ELF-1 (cell line): ENCODE results near the gene NAIF1.
A peak's percentile ranks its signal among the peaks of the same experiment; 100 is the strongest.
"Not testable (repeated sequence)": the region's sequence is repeated elsewhere in the genome, so short reads cannot be mapped to it uniquely, and the experiment has no call there.

Source experiments
- DNase-seq: peaks from one replicate; pipeline ENCODE4 v3.0.0-alpha.2; 2016; ENCODE audit warnings: low read depth, low spot score

The NAIF1 gene

GRCh38 chr9:128033609-128034008 lies 33.5 kb downstream of the NAIF1 start:
- DNase-seq: no peak

GRCh38 chr9:128027705-128028104 lies 39.4 kb downstream of the NAIF1 start:
- DNase-seq: no peak

GRCh38 chr9:128026773-128027541 lies 40.2 kb downstream of the NAIF1 start:
- DNase-seq: peak; percentile 40

GRCh38 chr9:128026255-128026772 lies 40.8 kb downstream of the NAIF1 start:
- DNase-seq: no peak

- no peak for DNase-seq
Observed at GRCh38 chr9:128025736-128026135, 41.4 kb downstream of the NAIF1 start.

- DNase-seq: no peak
Observed at GRCh38 chr9:128024761-128025308, 42.3 kb downstream of the NAIF1 start.

- DNase-seq: not testable (repeated sequence)
Observed at GRCh38 chr9:128023671-128024070, 43.4 kb downstream of the NAIF1 start.

- DNase-seq: no peak
Observed at GRCh38 chr9:128022886-128023285, 44.2 kb downstream of the NAIF1 start.

GRCh38 chr9:128021098-128021497 lies 46.0 kb downstream of the NAIF1 start:
- no peak for DNase-seq

- DNase-seq: peak; percentile 83
Observed at GRCh38 chr9:128020692-128021091, 46.4 kb downstream of the NAIF1 start.

- DNase-seq: no peak
Observed at GRCh38 chr9:128015696-128016095, 51.4 kb downstream of the NAIF1 start.
